Endodermal cell (in vitro differentiated cells): ENCODE data around the gene ETNPPL. TPM values are rescaled to one million over a fixed set of nuclear protein-coding genes. Genes with fewer than 3 reads are reported as not detected.

ENCODE experiments used
- DNase-seq: peaks from one replicate; pipeline ENCODE4 v3.0.0-alpha.2; 2017
- H3K27ac ChIP-seq: 2 replicates; pipeline ENCODE4 v1.5.1; 2013; ENCODE audit warnings: mild to moderate bottlenecking, low read depth, low read length, moderate library complexity
- H3K27me3 ChIP-seq: 2 replicates; pipeline ENCODE4 v1.6.1; 2013; ENCODE audit warnings: mild to moderate bottlenecking, low read length, moderate library complexity; ENCODE audit not compliant: insufficient read depth, control insufficient read depth, poor library complexity, severe bottlenecking
- H3K36me3 ChIP-seq: 2 replicates; pipeline ENCODE4 v1.7.0; 2013; ENCODE audit warnings: mild to moderate bottlenecking, low read length, moderate library complexity; ENCODE audit not compliant: control insufficient read depth, insufficient read depth
- H3K4me1 ChIP-seq: one replicate; pipeline ENCODE4 v1.7.0; 2013; ENCODE audit warnings: low read length; ENCODE audit not compliant: control insufficient read depth, insufficient read depth
- H3K4me3 ChIP-seq: 2 replicates; pipeline ENCODE4 v1.5.1; 2013; ENCODE audit warnings: mild to moderate bottlenecking, low read length, moderate library complexity
- H3K9ac ChIP-seq: 2 replicates; pipeline ENCODE4 v1.6.1; 2013; ENCODE audit warnings: mild to moderate bottlenecking, low read length, moderate library complexity; ENCODE audit not compliant: poor library complexity, severe bottlenecking; ENCODE audit errors: extremely low read depth
- H3K9me3 ChIP-seq: 2 replicates; pipeline ENCODE4 v1.6.1; 2013; ENCODE audit warnings: mild to moderate bottlenecking, low read length, moderate library complexity; ENCODE audit not compliant: control insufficient read depth
- H3K27ac Mint-ChIP-seq: 2 replicates; pipeline ENCODE4 v1.8.0; 2020; ENCODE audit warnings: mixed read lengths
- H3K27me3 Mint-ChIP-seq: 2 replicates; pipeline ENCODE4 v1.8.0; 2021; ENCODE audit warnings: mild to moderate bottlenecking, mixed read lengths; ENCODE audit not compliant: insufficient read depth
- H3K36me3 Mint-ChIP-seq: 2 replicates; pipeline ENCODE4 v1.8.0; 2020; ENCODE audit warnings: low read depth, mixed read lengths
- H3K4me1 Mint-ChIP-seq: 2 replicates; pipeline ENCODE4 v1.8.0; 2020; ENCODE audit warnings: mixed read lengths
- H3K4me3 Mint-ChIP-seq: 2 replicates; pipeline ENCODE4 v1.8.0; 2020; ENCODE audit warnings: mild to moderate bottlenecking, moderate library complexity, mixed read lengths
- H3K9me3 Mint-ChIP-seq: 2 replicates; pipeline ENCODE4 v1.8.0; 2020; ENCODE audit warnings: mild to moderate bottlenecking, mixed read lengths
- CTCF ChIP-seq: fragments of 200-600 bp; sonication (generic); conservative IDR thresholded peaks from 2 replicates; pipeline ENCODE4 v1.5.0; 2021; ENCODE audit warnings: antibody characterized with exemption, mild to moderate bottlenecking
- WGBS, 2 experiments: methylation state at CpG; one replicate each; pipeline versions ENCODE4 v1.1.5 to v1.1.7; 2013; ENCODE audit warnings: missing lambda C conversion rate in 2 of 2, mixed read lengths in 1 of 2; ENCODE audit not compliant: insufficient coverage in 1 of 2, insufficient read length in 1 of 2; 5-methylcytosine and 5-hydroxymethylcytosine counted together
- total RNA-seq, 2 donors: library from RNA; stranded (reverse); fragmentation: NEBNext Ultra II Directional in 1 of 2; extraction: Animal tissue kit (Norgen Biotek cat#: 25700) in 1 of 2; gene quantifications; 2 replicates in 1 of 2; 3 replicates in 1 of 2; pipeline ENCODE4 v1.2.1, GENCODE V29; 2021

The ETNPPL gene
- total RNA-seq, 2 donors from 2014 or later: 9.6 to 13.2 TPM

- H3K27ac Mint-ChIP-seq: no peak overlapping the region
- H3K9me3 Mint-ChIP-seq: peaks cover 2% of the 10 kb centered on the region
- Histone ChIP-seq H3K36me3 (no peaks in the 10 kb centered on the region), H3K4me3 (no peak overlapping the region), H3K9me3 (no peaks in the 10 kb centered on the region), H3K4me1 (no peaks in the 10 kb centered on the region), H3K27me3 (no peaks in the 10 kb centered on the region), H3K27ac (no peak overlapping the region), H3K9ac (no peak overlapping the region)
- H3K27me3 Mint-ChIP-seq: no peaks in the 10 kb centered on the region
- TF ChIP-seq CTCF: no peak
- H3K4me3 Mint-ChIP-seq: no peak overlapping the region
- peaks cover 7% of the 10 kb centered on the region for H3K4me1 Mint-ChIP-seq
- no peak for DNase-seq
- H3K36me3 Mint-ChIP-seq: peaks cover 16% of the 10 kb centered on the region
Observed at GRCh38 chr4:108744307-108744706, 18.5 kb downstream of the ETNPPL start.

GRCh38 chr4:108742451-108743420 is 20.1 kb downstream of the ETNPPL start:
- no peaks in the 10 kb centered on the region for H3K9me3 ChIP-seq
- H3K4me1 Mint-ChIP-seq: peaks cover 7% of the 10 kb centered on the region
- H3K27ac ChIP-seq: no peak overlapping the region
- peaks cover 10% of the 10 kb centered on the region for H3K36me3 Mint-ChIP-seq
- peak; percentile 74 for DNase-seq
- H3K4me1 ChIP-seq: no peaks in the 10 kb centered on the region
- whole genome bisulfite sequencing, 2 experiments: 80 to 87% methylated on average over 12 to 13 of the region's 13 CpGs
- H3K36me3 ChIP-seq: no peaks in the 10 kb centered on the region
- no peaks in the 10 kb centered on the region for H3K27me3 ChIP-seq
- no peak overlapping the region for H3K4me3 Mint-ChIP-seq
- no peak overlapping the region for H3K27ac Mint-ChIP-seq
- H3K9ac ChIP-seq: no peak overlapping the region
- H3K9me3 Mint-ChIP-seq: no peaks in the 10 kb centered on the region
- H3K4me3 ChIP-seq: no peak overlapping the region
- peak; percentile 69 for TF ChIP-seq CTCF
- H3K27me3 Mint-ChIP-seq: no peaks in the 10 kb centered on the region

GRCh38 chr4:108738003-108738706 is 24.7 kb downstream of the ETNPPL start:
- no peak overlapping the region for H3K27ac ChIP-seq
- no peak for TF ChIP-seq CTCF
- Mint-ChIP-seq H3K4me3 (no peak overlapping the region), H3K36me3 (peaks cover 6% of the 10 kb centered on the region), H3K9me3 (no peaks in the 10 kb centered on the region), H3K4me1 (peaks cover 7% of the 10 kb centered on the region), H3K27me3 (no peaks in the 10 kb centered on the region), H3K27ac (no peak overlapping the region)
- 86% methylated on average over 2 of the region's 2 CpGs; no CpG with 5 or more reads in 1 of the 2 experiments for WGBS, 2 experiments
- no peak overlapping the region for H3K9ac ChIP-seq
- DNase-seq: no peak
- no peaks in the 10 kb centered on the region for H3K27me3 ChIP-seq
- H3K36me3 ChIP-seq: no peaks in the 10 kb centered on the region
- no peak overlapping the region for H3K4me3 ChIP-seq
- H3K4me1 ChIP-seq: no peaks in the 10 kb centered on the region
- no peaks in the 10 kb centered on the region for H3K9me3 ChIP-seq
